GM23338 (cell line): ENCODE measurements around the gene FIBP. TPM values are rescaled to one million over a fixed set of nuclear protein-coding genes. Genes with fewer than 3 reads are reported as not detected.
A peak's percentile ranks its signal among the peaks of the same experiment; 100 is the strongest.

Source experiments
- ATAC-seq: fragments of 200-7000 bp; cut with Tn5 transposase; 3 replicates; pipeline ENCODE4 v1.9.1; 2020
- DNase-seq: peaks from one replicate; pipeline ENCODE4 v3.0.0-alpha.2; 2015; ENCODE audit warnings: low spot score
- H2AFZ ChIP-seq: fragments of 200-600 bp; sonication (generic); 2 replicates; pipeline ENCODE4 v1.8.0; 2016; ENCODE audit warnings: antibody characterized with exemption, mild to moderate bottlenecking, moderate library complexity
- H3F3A ChIP-seq: fragments of 200-600 bp; sonication (generic); replicated peaks from 2 replicates; pipeline ENCODE4 v1.8.0; 2017; ENCODE audit warnings: antibody characterized with exemption, mixed run types, low read depth
- H3K27ac ChIP-seq: fragments of 200-600 bp; sonication (generic); 2 replicates; pipeline ENCODE4 v1.6.1; 2016; ENCODE audit warnings: low read depth
- H3K27me3 ChIP-seq: fragments of 200-600 bp; sonication (generic); 2 replicates; pipeline ENCODE4 v1.8.0; 2016; ENCODE audit warnings: mild to moderate bottlenecking, mixed run types, moderate library complexity; ENCODE audit not compliant: insufficient read depth
- H3K36me3 ChIP-seq: fragments of 200-600 bp; sonication (generic); 2 replicates; pipeline ENCODE4 v1.8.0; 2016; ENCODE audit warnings: mild to moderate bottlenecking; ENCODE audit not compliant: insufficient read depth
- H3K4me1 ChIP-seq: fragments of 200-600 bp; sonication (generic); 2 replicates; pipeline ENCODE4 v1.8.0; 2016; ENCODE audit warnings: mild to moderate bottlenecking, moderate library complexity; ENCODE audit not compliant: insufficient read depth
- H3K4me2 ChIP-seq: fragments of 200-600 bp; sonication (generic); 2 replicates; pipeline ENCODE4 v1.7.1; 2017; ENCODE audit warnings: mixed run types
- H3K4me3 ChIP-seq: fragments of 200-600 bp; sonication (generic); 2 replicates; pipeline ENCODE4 v1.6.1; 2016; ENCODE audit warnings: mixed run types
- H3K79me2 ChIP-seq: fragments of 200-600 bp; sonication (generic); replicated peaks from 2 replicates; pipeline ENCODE4 v1.8.0; 2017; ENCODE audit warnings: mild to moderate bottlenecking; ENCODE audit not compliant: insufficient read depth
- H3K9me2 ChIP-seq: fragments of 200-600 bp; sonication (generic); 2 replicates; pipeline ENCODE4 v1.8.0; 2017; ENCODE audit not compliant: insufficient read depth
- H4K20me1 ChIP-seq: fragments of 200-600 bp; sonication (generic); replicated peaks from 2 replicates; pipeline ENCODE4 v1.8.0; 2017; ENCODE audit warnings: mild to moderate bottlenecking; ENCODE audit not compliant: insufficient read depth
- H3K27ac Mint-ChIP-seq: 2 replicates; pipeline ENCODE4 v1.8.0; 2020; ENCODE audit warnings: inconsistent platforms, mild to moderate bottlenecking, moderate library complexity, mixed read lengths
- H3K27me3 Mint-ChIP-seq: 3 replicates; pipeline ENCODE4 v1.8.0; 2022; ENCODE audit warnings: low read depth, mild to moderate bottlenecking, moderate library complexity, mixed read lengths, inconsistent platforms; ENCODE audit not compliant: insufficient read depth, poor library complexity
- H3K36me3 Mint-ChIP-seq: 3 replicates; pipeline ENCODE4 v1.8.0; 2021; ENCODE audit warnings: low read depth, mild to moderate bottlenecking, inconsistent platforms, moderate library complexity, mixed read lengths
- H3K4me1 Mint-ChIP-seq: 3 replicates; pipeline ENCODE4 v1.8.0; 2020; ENCODE audit warnings: mild to moderate bottlenecking, inconsistent platforms, mixed read lengths
- H3K4me3 Mint-ChIP-seq: 3 replicates; pipeline ENCODE4 v1.8.0; 2021; ENCODE audit warnings: moderate library complexity, mild to moderate bottlenecking, inconsistent platforms, mixed read lengths
- H3K9me3 Mint-ChIP-seq: 3 replicates; pipeline ENCODE4 v1.8.0; 2020; ENCODE audit warnings: moderate library complexity, mild to moderate bottlenecking, inconsistent platforms, mixed read lengths
- CREB1 ChIP-seq: fragments of 250-450 bp; sonication (Bioruptor Pico); IDR thresholded peaks from 2 replicates; pipeline ENCODE4 v1.5.0; 2020; ENCODE audit warnings: low read depth, mild to moderate bottlenecking, moderate library complexity
- CTCF ChIP-seq, 2 experiments: fragments of 200-600 bp in 1 of 2; sonication (generic) in 1 of 2; conservative IDR thresholded peaks; 2 replicates each; pipeline versions ENCODE4 v1.5.1 to v1.6.1; 2016 to 2017; ENCODE audit warnings: antibody characterized with exemption in 2 of 2, low read depth in 2 of 2, mild to moderate bottlenecking in 2 of 2, moderate library complexity in 1 of 2
- ETS1 ChIP-seq: IDR thresholded peaks from 2 replicates; pipeline ENCODE4 v1.6.1; 2016; ENCODE audit warnings: antibody characterized with exemption
- POLR2AphosphoS5 ChIP-seq: IDR thresholded peaks from 2 replicates; pipeline ENCODE4 v1.6.1; 2016; ENCODE audit warnings: antibody characterized with exemption, low read depth
- REST ChIP-seq: IDR thresholded peaks from one replicate; pipeline ENCODE4 v1.6.1; 2018; ENCODE audit warnings: antibody characterized with exemption; ENCODE audit not compliant: unreplicated experiment
- ZNF331 ChIP-seq: fragments of 250-450 bp; sonication (Bioruptor Pico); IDR thresholded peaks from 2 replicates; pipeline ENCODE4 v1.5.0; 2020; ENCODE audit warnings: low read depth, mild to moderate bottlenecking, moderate library complexity
- polyA plus RNA-seq: library from polyadenylated mRNA; unstranded; fragments of >200 nt; fragmentation: Nextera tagmentation; extraction: Ambion mirVana; gene quantifications from 2 replicates; pipeline ENCODE4 v1.2.1, GENCODE V29; 2016
- total RNA-seq: library from RNA; depleted of rRNA; stranded (reverse); fragments of >200 nt; shearing (Covaris generic); gene quantifications from 2 replicates; pipeline ENCODE4 v1.2.3, GENCODE V29; 2014

Gene FIBP
- total and polyA plus RNA-seq, 2 experiments from 2014 or later = 79.0 to 102 TPM

- no peak for TF ChIP-seq ZNF331
- no peak for TF ChIP-seq CREB1 (CRISPR knock-in tag)
- TF ChIP-seq ETS1 = no peak
- TF ChIP-seq CTCF (conservative IDR thresholded peaks at IDR 0.05; ENCODE audit: low read depth in 2 of 2) = no peak
Measured at GRCh38 chr11:65900899-65901180, 12.6 kb upstream of the FIBP start (continued).

GRCh38 chr11:65900125-65900898 lies 12.0 kb upstream of the FIBP start, which contains the start of gene FOSL1:
Gene FOSL1 (minus strand): TSS chr11:65900388. CDS start chr11:65900339, 49 bp downstream.
- Mint-ChIP-seq H3K4me1 (peaks cover 7% of the 10 kb centered on the region; the same call in 2 of the 3 replicates), H3K27ac (no peak within 1 kb of the TSS), H3K36me3 (peaks cover 1% of the 10 kb centered on the region; the same call in 1 of the 3 replicates), H3K27me3 (peaks cover 55% of the 10 kb centered on the region), H3K4me3 (peak within 1 kb of the TSS; percentile 74), H3K9me3 (peaks cover 2% of the 10 kb centered on the region; the same call in 1 of the 3 replicates)
- peaks cover 16% of the 10 kb centered on the region for H3F3A ChIP-seq
- no peaks in the 10 kb centered on the region for H3K9me2 ChIP-seq
- peaks cover 8% of the 10 kb centered on the region for H3K4me1 ChIP-seq
- H3K27me3 ChIP-seq = peaks cover 59% of the 10 kb centered on the region
- H3K36me3 ChIP-seq = no peaks in the 10 kb centered on the region
- no peak for TF ChIP-seq REST
- peak; percentile 39; the same call in 1 of the 2 replicates for TF ChIP-seq POLR2AphosphoS5
- TF ChIP-seq CREB1 (CRISPR knock-in tag) = peak; percentile 91
- peak within 1 kb of the TSS; percentile 85 for H3K4me2 ChIP-seq
- ATAC-seq = peak; percentile 89
- H3K4me3 ChIP-seq = peak within 1 kb of the TSS; percentile 74
- peak; percentile 98 for DNase-seq
- no peaks in the 10 kb centered on the region for H3K79me2 ChIP-seq
- H4K20me1 ChIP-seq = no peaks in the 10 kb centered on the region
- peak within 1 kb of the TSS; percentile 94 for H2AFZ ChIP-seq
- no peak within 1 kb of the TSS for H3K27ac ChIP-seq
